ENCODE data around the gene DOK4.
A peak's percentile ranks its signal among the peaks of the same experiment; 100 is the strongest.

The DOK4 gene

DNA sequence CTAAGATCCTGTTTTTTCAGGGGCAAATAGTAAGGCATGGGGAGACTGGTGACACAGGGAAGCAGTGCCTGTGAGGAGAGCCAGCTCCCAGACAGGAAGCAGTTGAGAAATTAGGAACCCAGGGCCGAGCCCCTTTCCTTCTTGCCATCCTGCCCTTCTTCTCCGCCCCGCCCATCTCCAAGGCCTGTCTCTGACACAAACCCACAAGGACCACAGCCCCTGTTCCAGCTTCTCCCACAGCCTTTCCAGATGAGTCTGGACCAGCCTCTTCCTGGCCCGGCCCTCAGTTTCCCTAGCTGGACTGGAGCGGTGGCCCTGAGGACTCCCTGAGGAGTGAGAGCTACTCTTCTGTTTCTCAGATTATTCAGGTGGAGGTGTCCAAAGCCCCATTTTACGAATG lies 40.2 kb upstream of the DOK4 start:
- no peak for DNase-seq
- Histone ChIP-seq H3K27me3 (no peaks in the 10 kb centered on the region), H3K4me3 (no peak overlapping the region), H3K36me3 (peaks cover 0 to 43% (median 0%) of the 10 kb centered on the region in 3 donors), H3K4me1 (peaks cover 0 to 30% (median 12%) of the 10 kb centered on the region in 4 donors), H3K9me3 (no peaks in the 10 kb centered on the region), H3K27ac (no peak overlapping the region)
- TF ChIP-seq, protein P1, sequence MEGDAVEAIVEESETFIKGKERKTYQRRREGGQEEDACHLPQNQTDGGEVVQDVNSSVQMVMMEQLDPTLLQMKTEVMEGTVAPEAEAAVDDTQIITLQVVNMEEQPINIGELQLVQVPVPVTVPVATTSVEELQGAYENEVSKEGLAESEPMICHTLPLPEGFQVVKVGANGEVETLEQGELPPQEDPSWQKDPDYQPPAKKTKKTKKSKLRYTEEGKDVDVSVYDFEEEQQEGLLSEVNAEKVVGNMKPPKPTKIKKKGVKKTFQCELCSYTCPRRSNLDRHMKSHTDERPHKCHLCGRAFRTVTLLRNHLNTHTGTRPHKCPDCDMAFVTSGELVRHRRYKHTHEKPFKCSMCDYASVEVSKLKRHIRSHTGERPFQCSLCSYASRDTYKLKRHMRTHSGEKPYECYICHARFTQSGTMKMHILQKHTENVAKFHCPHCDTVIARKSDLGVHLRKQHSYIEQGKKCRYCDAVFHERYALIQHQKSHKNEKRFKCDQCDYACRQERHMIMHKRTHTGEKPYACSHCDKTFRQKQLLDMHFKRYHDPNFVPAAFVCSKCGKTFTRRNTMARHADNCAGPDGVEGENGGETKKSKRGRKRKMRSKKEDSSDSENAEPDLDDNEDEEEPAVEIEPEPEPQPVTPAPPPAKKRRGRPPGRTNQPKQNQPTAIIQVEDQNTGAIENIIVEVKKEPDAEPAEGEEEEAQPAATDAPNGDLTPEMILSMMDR (IDR thresholded peaks at IDR 0.05): no peak
- intact Hi-C loops (cut with DNase I; ENCODE audit: low total_unique reads): loop anchor here (5.0 kb wide), 1 partner anchor 49 kb away; no protein-coding TSS in a partner anchor

- Histone ChIP-seq H3K4me1 (peaks cover 0 to 23% (median 11%) of the 10 kb centered on the region in 4 donors), H3K27me3 (no peaks in the 10 kb centered on the region), H3K9me3 (no peaks in the 10 kb centered on the region), H3K27ac (no peak overlapping the region), H3K4me3 (no peak overlapping the region), H3K36me3 (peaks cover 0 to 50% (median 0%) of the 10 kb centered on the region in 3 donors)
- TF ChIP-seq, protein P1 (IDR thresholded peaks at IDR 0.05): no peak
- intact Hi-C loops (cut with DNase I; ENCODE audit: low total_unique reads): loop anchor here (5.0 kb wide), 1 partner anchor 48 kb away; no protein-coding TSS in a partner anchor
- DNase-seq: no peak
Observed at GRCh38 chr16:57525761-57526160, 39.5 kb upstream of the DOK4 start.

GRCh38 chr16:57522960-57523359 lies 36.7 kb upstream of the DOK4 start:
- TF ChIP-seq, protein P1 (IDR thresholded peaks at IDR 0.05): no peak
- no peaks in the 10 kb centered on the region for H3K27me3 ChIP-seq
- peak overlapping the region; percentile 17 to 20 for H3K4me3 ChIP-seq
- H3K9me3 ChIP-seq: no peaks in the 10 kb centered on the region
- DNase-seq: no peak
- H3K36me3 ChIP-seq: peaks cover 7 to 52% (median 9%) of the 10 kb centered on the region in 3 donors
- intact Hi-C loops (cut with DNase I; ENCODE audit: low total_unique reads): no loop called here
- H3K27ac ChIP-seq: peak overlapping the region; percentile 7 to 38
- peaks cover 0 to 16% (median 3%) of the 10 kb centered on the region in 4 donors for H3K4me1 ChIP-seq

DNA sequence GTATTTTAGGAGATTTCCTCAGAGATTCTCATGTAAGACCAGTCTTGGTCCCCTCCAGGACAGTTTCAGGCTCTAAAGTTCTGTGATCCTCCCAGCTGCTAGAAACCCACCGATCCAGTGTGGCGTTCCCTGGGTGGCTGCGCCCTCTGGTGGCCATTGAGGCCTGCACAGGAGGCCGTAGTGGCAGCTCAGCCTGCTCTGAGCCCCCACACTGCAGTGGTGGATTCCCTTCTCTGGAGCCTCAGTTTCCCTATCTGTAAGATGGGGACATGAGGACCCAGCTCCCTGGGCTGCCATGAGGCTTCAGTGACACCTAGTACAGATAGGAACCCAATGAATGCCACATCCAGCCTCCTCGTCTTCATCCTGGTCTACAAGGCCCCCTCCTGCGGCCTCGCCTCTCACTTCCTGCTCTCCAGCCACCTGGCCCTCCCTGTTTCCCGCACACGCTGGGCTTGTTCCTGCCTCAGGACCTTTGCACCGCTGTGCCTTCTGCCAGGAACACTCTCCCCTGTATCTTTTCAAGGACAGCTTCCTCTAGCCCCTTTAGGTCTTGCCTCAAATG lies 33.6 kb upstream of the DOK4 start:
- DNase-seq: peak; percentile 67 to 85
- H3K27me3 ChIP-seq: no peaks in the 10 kb centered on the region
- peaks cover 20 to 60% (median 32%) of the 10 kb centered on the region in 3 donors for H3K36me3 ChIP-seq
- no peak overlapping the region for H3K27ac ChIP-seq
- TF ChIP-seq, protein P1 (IDR thresholded peaks at IDR 0.05): peak; percentile 89 to 96
- H3K4me3 ChIP-seq: no peak overlapping the region
- intact Hi-C loops (cut with DNase I; ENCODE audit: low total_unique reads): no loop called here
- no peaks in the 10 kb centered on the region for H3K9me3 ChIP-seq
- peaks cover 0 to 16% (median 3%) of the 10 kb centered on the region in 4 donors for H3K4me1 ChIP-seq

DNA sequence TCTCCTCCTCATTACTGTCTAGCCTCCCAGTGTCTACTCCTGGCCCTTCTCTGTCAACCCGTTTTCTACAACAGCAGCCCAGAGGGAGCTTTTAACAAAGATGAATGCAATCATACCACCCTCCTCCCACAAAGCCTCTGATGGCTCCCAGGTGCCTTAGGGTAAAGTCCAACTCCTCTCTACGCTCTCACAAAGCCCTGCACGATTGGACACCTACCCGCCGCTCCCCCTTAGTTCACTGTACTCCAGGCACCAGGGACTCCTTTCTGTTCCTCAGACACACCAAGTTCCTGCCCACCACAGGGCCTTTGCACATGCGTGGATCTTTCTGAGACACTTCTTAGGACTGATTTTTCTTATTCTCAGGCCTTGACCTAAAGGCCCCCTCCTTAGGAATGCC lies 32.6 kb upstream of the DOK4 start:
- H3K27ac ChIP-seq: no peak overlapping the region
- TF ChIP-seq, protein P1 (IDR thresholded peaks at IDR 0.05): no peak
- no peak overlapping the region for H3K4me3 ChIP-seq
- DNase-seq: no peak
- H3K36me3 ChIP-seq: peaks cover 27 to 70% (median 41%) of the 10 kb centered on the region in 3 donors
- no peaks in the 10 kb centered on the region for H3K27me3 ChIP-seq
- H3K4me1 ChIP-seq: peaks cover 0 to 16% (median 3%) of the 10 kb centered on the region in 4 donors
- intact Hi-C loops (cut with DNase I; ENCODE audit: low total_unique reads): no loop called here
- no peaks in the 10 kb centered on the region for H3K9me3 ChIP-seq
